Panc1 (cell line): Measurements from ENCODE around the gene FANK1. TPM values are rescaled to one million over a fixed set of nuclear protein-coding genes. Genes with fewer than 3 reads are reported as not detected.
"Not testable (repeated sequence)": the region's sequence is repeated elsewhere in the genome, so short reads cannot be mapped to it uniquely, and the experiment has no call there.

Experiments used
- ATAC-seq: fragments of 200-7000 bp; cut with Tn5 transposase; 2 replicates; pipeline ENCODE4 v1.9.1; 2020; ENCODE audit warnings: mild to moderate bottlenecking, moderate library complexity
- BruUV-seq: library from RNA; stranded (reverse); fragments of 400-500 nt; replicated peaks from 2 replicates; lab custom pipeline; 2021; lab: Mats Ljungman, UMichigan
- CTCF ChIA-PET: fragments of 300-600 bp; sonication (Branson Sonifier 250); formaldehyde crosslinking; loops from one replicate; lab custom pipeline; 2022; ENCODE audit warnings: antibody characterized with exemption; lab: Charles Lee
- POLR2A ChIA-PET: fragments of 300-600 bp; sonication (Branson Sonifier 250); formaldehyde crosslinking; loops from one replicate; lab custom pipeline; 2022; ENCODE audit warnings: antibody characterized with exemption; lab: Charles Lee
- DNase-seq: peaks from one replicate; pipeline ENCODE4 v3.0.0-alpha.2; 2010; ENCODE audit warnings: low read depth, low spot score
- H3K27ac ChIP-seq: 2 replicates; pipeline ENCODE4 v1.5.1; 2011; ENCODE audit warnings: mild to moderate bottlenecking, low read length, inconsistent platforms
- H3K27me3 ChIP-seq: fragments of 200-500 bp; sonication (Bioruptor generic); 2 replicates; pipeline ENCODE4 v1.6.0; 2014; ENCODE audit warnings: low read length, inconsistent platforms; ENCODE audit not compliant: control insufficient read depth, insufficient read depth
- H3K36me3 ChIP-seq: fragments of 200-500 bp; sonication (Bioruptor generic); 2 replicates; pipeline ENCODE4 v1.5.1; 2014; ENCODE audit warnings: inconsistent platforms, mild to moderate bottlenecking, low read length, moderate library complexity; ENCODE audit not compliant: control insufficient read depth, insufficient read depth
- H3K4me1 ChIP-seq: 2 replicates; pipeline ENCODE4 v1.5.1; 2011; ENCODE audit warnings: inconsistent platforms, mild to moderate bottlenecking, low read length, moderate library complexity; ENCODE audit not compliant: control insufficient read depth, insufficient read depth
- H3K4me3 ChIP-seq, 2 experiments: 2 replicates each; pipeline ENCODE4 v1.5.1; 2011 to 2012; ENCODE audit warnings: low read depth in 2 of 2, low read length in 2 of 2, mild to moderate bottlenecking in 2 of 2, inconsistent platforms in 1 of 2, moderate library complexity in 1 of 2
- H3K9me3 ChIP-seq: fragments of 200-500 bp; sonication (Bioruptor generic); 2 replicates; pipeline ENCODE4 v1.5.1; 2014; ENCODE audit warnings: low read depth, mild to moderate bottlenecking, inconsistent platforms, low read length, moderate library complexity; ENCODE audit not compliant: control insufficient read depth, insufficient read depth
- POLR2AphosphoS5 ChIP-seq: IDR thresholded peaks from 2 replicates; pipeline ENCODE4 v1.6.1; 2012; ENCODE audit warnings: mild to moderate bottlenecking, low read depth, low read length, moderate library complexity
- in situ Hi-C: cut with HindIII; loops from 2 replicates; pipeline ENCODE4 v1.10.0; 2016; ENCODE audit warnings: low sequenced_read_pairs, low pct_unique_long_range_greater_than_20kb
- intact Hi-C: fragments of 100-400 bp; cut with micrococcal nuclease; formaldehyde crosslinking; loops from one replicate; pipeline ENCODE4 v1.10.0; 2022; ENCODE audit not compliant: unreplicated experiment
- total RNA-seq: library from RNA; stranded (reverse); gene quantifications from one replicate; pipeline ENCODE4 v1.2.1, GENCODE V29; 2021; ENCODE audit not compliant: unreplicated experiment

Gene FANK1
- total RNA-seq, 1 experiment from 2014 or later: 19.1 TPM

DNA sequence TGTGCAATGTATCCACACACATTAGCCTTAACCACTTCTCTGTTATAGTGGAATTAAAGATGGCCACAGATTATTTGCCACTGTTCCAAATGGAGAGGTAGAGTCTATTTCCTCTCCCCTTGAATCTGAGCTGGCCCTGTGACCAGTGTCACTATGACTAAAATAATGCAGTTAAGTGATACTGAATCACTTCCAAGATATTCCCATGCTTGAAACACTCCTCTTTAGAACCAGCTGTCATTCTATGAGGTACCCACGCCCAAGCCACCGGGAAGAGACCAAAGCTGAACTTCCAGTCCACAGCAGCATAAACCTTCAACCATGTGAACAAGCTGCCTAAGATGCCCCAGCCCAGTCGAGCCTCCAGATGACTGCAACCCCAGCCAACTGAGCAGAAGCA, 13.2 kb upstream of the FANK1 start:
- intact Hi-C loops: no loop called here
- Histone ChIP-seq H3K4me3 (no peak overlapping the region), H3K4me1 (peaks cover 67% of the 10 kb centered on the region), H3K36me3 (peaks cover 8% of the 10 kb centered on the region; the same call in 1 of the 2 replicates), H3K9me3 (no peaks in the 10 kb centered on the region), H3K27ac (peak overlapping the region; percentile 97), H3K27me3 (no peaks in the 10 kb centered on the region)
- CTCF ChIA-PET: interaction anchor here (0.7 kb wide), 1 partner anchor 14 kb away, joined by 3 read pairs; no protein-coding TSS in a partner anchor
- no peak for TF ChIP-seq POLR2AphosphoS5
- POLR2A ChIA-PET: interaction anchor here (1.1 kb wide), 2 partner anchors 8 to 14 kb away, joined by 3 read pairs; no protein-coding TSS in a partner anchor
- no peak for ATAC-seq
- DNase-seq: no peak
- in situ Hi-C loops: no loop called here
- no TSS peak for BruUV-seq

DNA sequence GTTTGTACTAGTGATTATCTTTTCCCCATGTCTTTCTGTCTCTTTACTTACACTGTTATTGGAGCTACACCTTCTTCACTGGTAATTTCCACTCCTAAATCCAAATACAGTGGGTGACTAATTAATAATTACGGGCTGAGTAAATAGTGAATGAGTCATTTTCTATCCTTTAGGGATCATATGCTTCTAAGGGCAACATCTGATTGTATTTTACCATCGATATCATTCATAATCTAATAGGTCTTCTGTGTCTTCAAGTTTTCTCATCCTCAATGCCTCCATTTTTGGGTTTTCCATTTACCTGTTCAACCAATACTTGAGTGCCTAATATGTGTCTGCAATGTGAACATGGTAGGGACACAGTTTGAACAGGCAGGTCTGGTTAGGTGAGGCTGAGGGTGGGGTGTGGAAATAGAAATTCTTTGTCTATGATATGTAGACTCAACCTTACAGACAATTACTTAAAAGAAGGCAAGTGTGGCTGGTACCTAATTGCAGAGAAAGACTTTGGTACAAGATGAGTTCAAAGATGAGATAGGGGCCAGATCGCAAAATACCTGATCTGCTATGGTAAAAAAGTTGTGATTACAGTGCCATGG, 9.4 kb upstream of the FANK1 start:
- no peak overlapping the region for H3K4me3 ChIP-seq
- in situ Hi-C loops: no loop called here

DNA sequence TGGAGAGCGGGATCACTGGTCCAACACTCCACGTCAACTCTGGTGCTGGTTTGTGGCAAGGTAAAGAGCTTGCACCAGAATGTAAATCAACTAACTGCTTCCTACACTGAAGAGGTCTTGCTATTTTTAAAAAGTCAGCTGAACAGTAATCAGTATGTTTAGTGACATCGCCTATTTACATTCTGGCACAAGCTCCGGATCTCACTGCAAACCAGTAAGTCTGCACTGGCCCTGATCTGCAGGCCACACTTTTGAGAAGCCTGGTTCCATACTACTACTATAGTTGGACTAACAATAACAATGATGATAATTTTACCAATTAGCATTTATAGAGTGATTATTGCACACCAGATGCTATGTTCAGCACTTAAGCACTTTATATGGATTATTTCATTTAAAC, 6.9 kb upstream of the FANK1 start:
- Histone ChIP-seq H3K27ac (peak overlapping the region; percentile 79; the same call in 1 of the 2 replicates), H3K4me1 (peaks cover 60% of the 10 kb centered on the region)
- POLR2A ChIA-PET, H3K36me3 ChIP-seq, DNase-seq, BruUV-seq, H3K27me3 ChIP-seq, H3K4me3 ChIP-seq, in situ Hi-C loops, CTCF ChIA-PET, H3K9me3 ChIP-seq, intact Hi-C loops: not testable (repeated sequence)
- peak; percentile 64 for ATAC-seq

More for the DNA sequence above, 9.4 kb upstream of the FANK1 start:
- ATAC-seq (no peak), DNase-seq (no peak)
- Histone ChIP-seq H3K9me3 (no peaks in the 10 kb centered on the region), H3K27ac (peak overlapping the region; percentile 67), H3K27me3 (no peaks in the 10 kb centered on the region), H3K36me3 (no peaks in the 10 kb centered on the region; the same call in 1 of the 2 replicates), H3K4me1 (peaks cover 64% of the 10 kb centered on the region)
- BruUV-seq: no TSS peak
- CTCF ChIA-PET: no interaction called here
- POLR2A ChIA-PET: no interaction called here
- intact Hi-C loops: no loop called here
- no peak for TF ChIP-seq POLR2AphosphoS5

DNA sequence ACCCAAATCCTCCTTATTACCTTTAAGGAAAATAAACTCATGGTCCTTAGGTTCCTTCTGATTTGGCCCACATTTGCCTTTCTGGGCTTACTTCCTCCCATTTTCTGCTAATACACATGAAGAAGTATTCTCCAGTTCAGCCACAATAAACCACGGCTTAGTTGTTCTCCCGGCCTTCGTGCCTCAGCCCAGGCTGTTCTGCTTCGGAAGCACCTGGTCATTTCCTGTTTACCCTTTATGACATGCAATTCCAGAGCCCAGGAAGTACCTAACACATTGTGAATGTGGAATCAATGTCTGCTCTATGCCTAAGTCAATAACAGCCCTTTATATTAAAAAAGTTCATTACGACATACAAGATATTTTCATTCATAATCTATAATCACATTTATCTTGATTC, 4.0 kb upstream of the FANK1 start:
- not testable (repeated sequence) for DNase-seq
- ATAC-seq: peak; percentile 36; the same call in 1 of the 2 replicates

DNA sequence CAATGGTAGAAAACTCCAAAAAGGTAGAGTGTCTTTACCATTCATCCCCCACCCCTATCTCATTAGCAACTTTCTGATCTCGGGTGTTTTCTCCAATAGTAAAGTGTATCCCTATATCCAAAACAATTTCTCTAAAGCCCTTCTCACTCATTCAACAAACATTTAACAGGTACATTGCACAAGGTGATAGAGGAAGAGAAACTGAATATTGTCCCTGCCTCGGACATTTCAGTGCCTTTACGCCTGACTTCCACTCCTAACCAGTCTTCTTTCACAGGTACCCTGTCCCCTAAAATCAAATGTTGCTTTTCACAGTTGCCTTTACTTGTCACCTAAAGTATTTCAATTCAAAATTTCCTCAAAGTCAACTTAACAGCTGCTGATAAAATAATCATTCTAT, 2.2 kb upstream of the FANK1 start:
- H3K9me3 ChIP-seq, ATAC-seq, H3K27me3 ChIP-seq, in situ Hi-C loops, DNase-seq, CTCF ChIA-PET, intact Hi-C loops, BruUV-seq, POLR2A ChIA-PET, H3K36me3 ChIP-seq: not testable (repeated sequence)
- Histone ChIP-seq H3K4me3 (peak overlapping the region; percentile 43 to 70), H3K4me1 (peaks cover 43% of the 10 kb centered on the region), H3K27ac (peak overlapping the region; percentile 99)

More for the DNA sequence above, 4.0 kb upstream of the FANK1 start:
- H3K27me3 ChIP-seq, H3K9me3 ChIP-seq, H3K36me3 ChIP-seq, intact Hi-C loops, CTCF ChIA-PET, in situ Hi-C loops: not testable (repeated sequence)
- POLR2A ChIA-PET: interaction anchor here (0.7 kb wide), 1 partner anchor 13 kb away, joined by 3 read pairs; no protein-coding TSS in a partner anchor
- peaks cover 46% of the 10 kb centered on the region for H3K4me1 ChIP-seq
- BruUV-seq: TSS peak; percentile 15
- H3K4me3 ChIP-seq: peak overlapping the region in 1 of 2 experiments; percentile 28; a peak in 2 of 4 replicates
- H3K27ac ChIP-seq: peak overlapping the region; percentile 81

DNA sequence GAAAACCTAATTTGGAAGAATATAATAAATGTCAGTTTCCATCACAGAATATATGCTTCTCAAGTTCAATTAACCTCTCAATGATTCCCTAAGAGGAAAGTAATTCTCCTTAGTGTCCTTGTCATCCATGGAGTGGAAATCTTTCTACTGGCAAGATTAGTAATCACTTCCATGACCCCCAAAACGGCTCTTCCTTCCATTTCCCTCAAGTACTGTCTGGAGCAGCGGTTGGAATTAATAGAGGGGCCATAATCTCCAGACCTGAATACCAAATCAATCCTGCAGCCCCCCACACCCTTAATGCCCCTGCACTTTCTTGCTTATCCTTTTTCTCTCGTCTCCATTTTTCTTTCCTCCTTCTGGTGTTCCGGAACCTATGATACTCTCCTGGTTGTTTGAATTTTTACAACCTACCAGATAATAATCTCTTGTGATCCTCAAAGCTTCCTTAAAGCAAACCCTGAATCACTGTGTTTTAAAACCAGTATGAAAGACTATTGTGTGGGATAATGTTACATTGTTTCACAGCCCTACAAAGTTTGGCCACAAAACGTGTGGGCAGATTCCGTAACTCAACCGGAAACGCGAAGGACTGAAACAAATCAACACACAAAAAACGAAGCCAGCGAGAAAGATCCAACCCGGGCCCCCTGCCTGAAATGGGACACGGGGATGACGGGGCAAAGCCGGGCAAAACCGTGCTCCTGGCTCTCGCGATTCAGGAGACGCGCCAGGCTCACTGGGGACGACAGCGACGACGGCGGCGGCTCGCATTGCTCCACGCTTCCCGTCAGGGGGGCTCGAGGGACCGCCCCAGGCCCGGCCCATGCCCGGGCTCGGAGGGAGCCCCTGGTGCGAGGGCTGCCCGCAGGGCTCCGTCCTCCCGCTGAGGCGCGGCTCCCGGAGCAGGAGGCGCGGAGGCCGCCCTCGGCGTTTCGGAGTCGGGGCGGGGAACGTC, 955 bp upstream of the FANK1 start:
- intact Hi-C loops, H3K9me3 ChIP-seq, CTCF ChIA-PET, in situ Hi-C loops, H3K27me3 ChIP-seq, BruUV-seq, H3K36me3 ChIP-seq, POLR2A ChIA-PET, DNase-seq: not testable (repeated sequence)
- ATAC-seq: peak; percentile 81
- Histone ChIP-seq H3K4me1 (peaks cover 41% of the 10 kb centered on the region), H3K27ac (peak overlapping the region; percentile 99), H3K4me3 (peak overlapping the region; percentile 67 to 70)
